ENCODE results near the gene CAPG. TPM values are rescaled to one million over a fixed set of nuclear protein-coding genes. Genes with fewer than 3 reads are reported as not detected.
A peak's percentile ranks its signal among the peaks of the same experiment; 100 is the strongest.

Gene CAPG
- 3.4 TPM for total RNA-seq
- long read RNA-seq, partial matches to known transcripts: 0 of 1 reads
- long read RNA-seq, other reads (novel, unspliced or antisense): 0 of 1 reads

- intact Hi-C loops (cut with DNase I): no loop called here
- DNase-seq (peak; percentile 72), ATAC-seq (ENCODE audit: poor library complexity) (peak; percentile 47)
These were observed at the start of gene CAPG for GRCh38 chr2:85409845-85410583. Gene CAPG, minus strand, starts transcription at chr2:85410366. Its CDS starts 8,221 bp downstream, at chr2:85402145.

GRCh38 chr2:85459771-85460170 lies 49.6 kb upstream of the CAPG start:
- intact Hi-C loops (cut with DNase I): no loop called here
- DNase-seq (no peak), ATAC-seq (ENCODE audit: poor library complexity) (no peak)

GRCh38 chr2:85458601-85459563 lies 48.7 kb upstream of the CAPG start:
- ATAC-seq (ENCODE audit: poor library complexity): no peak
- intact Hi-C loops (cut with DNase I): no loop called here
- DNase-seq: no peak

GRCh38 chr2:85457877-85458316 lies 47.7 kb upstream of the CAPG start:
- no peak for DNase-seq
- intact Hi-C loops (cut with DNase I): no loop called here
- ATAC-seq (ENCODE audit: poor library complexity): no peak

- DNase-seq (no peak), ATAC-seq (ENCODE audit: poor library complexity) (no peak)
- intact Hi-C loops (cut with DNase I): no loop called here
These were observed 46.9 kb upstream of the CAPG start for GRCh38 chr2:85457043-85457442.

- intact Hi-C loops (cut with DNase I): no loop called here
- ATAC-seq (ENCODE audit: poor library complexity): no peak
- DNase-seq: no peak
These were observed 45.5 kb upstream of the CAPG start for GRCh38 chr2:85455552-85456090.

- no peak for DNase-seq
- intact Hi-C loops (cut with DNase I): no loop called here
These were observed 43.4 kb upstream of the CAPG start for GRCh38 chr2:85453571-85453970.

GRCh38 chr2:85452237-85452636 lies 42.1 kb upstream of the CAPG start:
- intact Hi-C loops (cut with DNase I): no loop called here
- ATAC-seq (ENCODE audit: poor library complexity) (no peak), DNase-seq (no peak)

More at GRCh38 chr2:85453571-85453970, 43.4 kb upstream of the CAPG start:
- no peak for ATAC-seq (ENCODE audit: poor library complexity)

GRCh38 chr2:85449214-85449588 lies 39.0 kb upstream of the CAPG start:
- intact Hi-C loops (cut with DNase I): no loop called here
- DNase-seq: no peak
- no peak for ATAC-seq (ENCODE audit: poor library complexity)

- ATAC-seq (ENCODE audit: poor library complexity): no peak
- intact Hi-C loops (cut with DNase I): no loop called here
These were observed 38.5 kb upstream of the CAPG start for GRCh38 chr2:85448461-85449213.

GRCh38 chr2:85447222-85447585 lies 37.0 kb upstream of the CAPG start:
- ATAC-seq (ENCODE audit: poor library complexity): no peak
- no peak for DNase-seq
- intact Hi-C loops (cut with DNase I): no loop called here

More at GRCh38 chr2:85448461-85449213, 38.5 kb upstream of the CAPG start:
- no peak for DNase-seq

GRCh38 chr2:85446296-85447221 lies 36.4 kb upstream of the CAPG start:
- intact Hi-C loops (cut with DNase I): no loop called here
- DNase-seq (no peak), ATAC-seq (ENCODE audit: poor library complexity) (peak; percentile 21)

GRCh38 chr2:85445316-85446295 lies 35.4 kb upstream of the CAPG start:
- intact Hi-C loops (cut with DNase I): no loop called here
- peak; percentile 80 for ATAC-seq (ENCODE audit: poor library complexity)
- DNase-seq: peak; percentile 60

GRCh38 chr2:85444629-85445172 lies 34.5 kb upstream of the CAPG start:
- intact Hi-C loops (cut with DNase I): no loop called here
- DNase-seq (no peak), ATAC-seq (ENCODE audit: poor library complexity) (no peak)

GRCh38 chr2:85441864-85442263 lies 31.7 kb upstream of the CAPG start:
- intact Hi-C loops (cut with DNase I): no loop called here
- ATAC-seq (ENCODE audit: poor library complexity) (no peak), DNase-seq (no peak)

GRCh38 chr2:85440729-85441128 lies 30.6 kb upstream of the CAPG start:
- intact Hi-C loops (cut with DNase I): no loop called here
- ATAC-seq (ENCODE audit: poor library complexity) (no peak), DNase-seq (no peak)

Measured in Right ventricle myocardium superior (tissue), 1 donor.